Caco-2 (cell line): Measurements from ENCODE around the gene NAGLU. TPM values are rescaled to one million over a fixed set of nuclear protein-coding genes. Genes with fewer than 3 reads are reported as not detected.
"Not testable (repeated sequence)": the region's sequence is repeated elsewhere in the genome, so short reads cannot be mapped to it uniquely, and the experiment has no call there.

Experiments
- BruUV-seq: library from RNA; stranded (reverse); fragments of 400-500 nt; replicated peaks from 2 replicates; lab custom pipeline; 2021; lab: Mats Ljungman, UMichigan
- CTCF ChIA-PET: fragments of 300-600 bp; sonication (Branson Sonifier 250); formaldehyde crosslinking; loops from one replicate; lab custom pipeline; 2022; ENCODE audit warnings: antibody characterized with exemption; lab: Charles Lee
- POLR2A ChIA-PET: fragments of 300-600 bp; sonication (Branson Sonifier 250); formaldehyde crosslinking; loops from one replicate; lab custom pipeline; 2022; ENCODE audit warnings: antibody characterized with exemption; lab: Charles Lee
- DNase-seq, 2 experiments: peaks; one replicate each; pipeline versions ENCODE4 v3.0.0 to v3.0.0-alpha.2; 2020 to 2022
- H3K27me3 ChIP-seq: replicated peaks from 2 replicates; pipeline ENCODE4 v1.6.0; 2011; ENCODE audit warnings: low read length; ENCODE audit not compliant: control insufficient read depth, insufficient read depth
- H3K36me3 ChIP-seq: 2 replicates; pipeline ENCODE4 v1.5.1; 2011; ENCODE audit warnings: low read length; ENCODE audit not compliant: control insufficient read depth, insufficient read depth
- H3K4me1 ChIP-seq: fragments of 250-450 bp; sonication (Bioruptor Pico); 2 replicates; pipeline ENCODE4 v1.5.1; 2020; ENCODE audit warnings: mild to moderate bottlenecking
- H3K4me3 ChIP-seq: 2 replicates; pipeline ENCODE4 v1.5.1; 2011; ENCODE audit warnings: low read depth, mild to moderate bottlenecking, control low read depth, low read length
- H3K9me3 ChIP-seq: fragments of 250-450 bp; sonication (Bioruptor Pico); 2 replicates; pipeline ENCODE4 v1.5.1; 2020; ENCODE audit warnings: mild to moderate bottlenecking, moderate library complexity
- H3K27ac Mint-ChIP-seq: one replicate; pipeline ENCODE4 v1.8.0; 2022; ENCODE audit warnings: mixed read lengths; ENCODE audit not compliant: unreplicated experiment
- H3K27me3 Mint-ChIP-seq: one replicate; pipeline ENCODE4 v1.8.0; 2022; ENCODE audit warnings: mixed read lengths; ENCODE audit not compliant: insufficient read depth, unreplicated experiment
- H3K36me3 Mint-ChIP-seq: one replicate; pipeline ENCODE4 v1.8.0; 2022; ENCODE audit warnings: mild to moderate bottlenecking, mixed read lengths; ENCODE audit not compliant: insufficient read depth, unreplicated experiment
- H3K4me1 Mint-ChIP-seq: one replicate; pipeline ENCODE4 v1.8.0; 2022; ENCODE audit warnings: low read depth, mixed read lengths; ENCODE audit not compliant: unreplicated experiment
- H3K4me3 Mint-ChIP-seq: one replicate; pipeline ENCODE4 v1.8.0; 2022; ENCODE audit warnings: mild to moderate bottlenecking, moderate library complexity, mixed read lengths; ENCODE audit not compliant: unreplicated experiment
- H3K9me3 Mint-ChIP-seq: one replicate; pipeline ENCODE4 v1.8.0; 2022; ENCODE audit warnings: mixed read lengths; ENCODE audit not compliant: unreplicated experiment
- intact Hi-C: fragments of 100-400 bp; cut with micrococcal nuclease; formaldehyde crosslinking; loops from one replicate; pipeline ENCODE4 v1.10.0; 2022; ENCODE audit not compliant: unreplicated experiment
- total RNA-seq: library from RNA; stranded (reverse); gene quantifications from 2 replicates; pipeline ENCODE4 v1.2.3, GENCODE V29; 2022
- TF ChIP-seq, protein P1 (sequence below), 2 experiments: fragments of 200-600 bp in 1 of 2; IDR thresholded peaks; 1 replicate in 1 of 2; 2 replicates in 1 of 2; pipeline versions ENCODE4 v1.5.1 to v1.8.0; 2011 to 2022; ENCODE audit warnings: antibody characterized with exemption in 1 of 2, control low read depth in 1 of 2, inconsistent platforms in 1 of 2, low read depth in 1 of 2, low read length in 1 of 2, mild to moderate bottlenecking in 1 of 2, moderate library complexity in 1 of 2; ENCODE audit not compliant: insufficient read depth in 1 of 2, severe bottlenecking in 1 of 2, unreplicated experiment in 1 of 2

The NAGLU gene
- total RNA-seq, 1 experiment from 2014 or later: 28.7 TPM

DNA sequence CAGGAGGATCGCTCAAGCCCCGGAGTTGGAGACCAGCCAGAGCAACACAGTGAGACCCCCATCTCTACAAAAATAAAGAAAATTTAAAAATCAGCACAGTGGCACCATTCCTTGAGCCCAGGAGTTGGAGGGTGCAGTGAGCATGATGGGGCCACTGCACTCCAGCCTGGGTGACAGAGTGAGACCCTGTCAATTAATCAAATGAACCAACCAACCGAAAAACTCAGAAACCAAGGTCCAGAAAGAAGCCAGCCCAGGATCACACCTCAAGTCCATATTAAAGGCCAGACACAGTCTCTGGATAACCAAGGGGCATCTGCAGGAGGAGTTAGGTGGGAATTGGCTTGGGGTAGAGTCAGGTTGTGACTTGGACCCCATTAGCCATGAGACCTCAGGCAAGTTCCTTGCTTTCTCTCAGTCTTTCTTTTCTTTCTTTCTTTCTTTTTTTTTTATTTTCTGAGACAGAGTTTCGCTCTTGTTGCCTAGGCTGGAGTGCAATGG lies 19.1 kb downstream of the NAGLU start:
- no peak for DNase-seq
- intact Hi-C loops: no loop called here
- Histone ChIP-seq H3K36me3 (no peaks in the 10 kb centered on the region), H3K4me3 (peak overlapping the region; percentile 88), H3K4me1 (peaks cover 8% of the 10 kb centered on the region; the same call in 1 of the 2 replicates), H3K27me3 (no peaks in the 10 kb centered on the region), H3K9me3 (no peaks in the 10 kb centered on the region)
- TF ChIP-seq, protein P1, sequence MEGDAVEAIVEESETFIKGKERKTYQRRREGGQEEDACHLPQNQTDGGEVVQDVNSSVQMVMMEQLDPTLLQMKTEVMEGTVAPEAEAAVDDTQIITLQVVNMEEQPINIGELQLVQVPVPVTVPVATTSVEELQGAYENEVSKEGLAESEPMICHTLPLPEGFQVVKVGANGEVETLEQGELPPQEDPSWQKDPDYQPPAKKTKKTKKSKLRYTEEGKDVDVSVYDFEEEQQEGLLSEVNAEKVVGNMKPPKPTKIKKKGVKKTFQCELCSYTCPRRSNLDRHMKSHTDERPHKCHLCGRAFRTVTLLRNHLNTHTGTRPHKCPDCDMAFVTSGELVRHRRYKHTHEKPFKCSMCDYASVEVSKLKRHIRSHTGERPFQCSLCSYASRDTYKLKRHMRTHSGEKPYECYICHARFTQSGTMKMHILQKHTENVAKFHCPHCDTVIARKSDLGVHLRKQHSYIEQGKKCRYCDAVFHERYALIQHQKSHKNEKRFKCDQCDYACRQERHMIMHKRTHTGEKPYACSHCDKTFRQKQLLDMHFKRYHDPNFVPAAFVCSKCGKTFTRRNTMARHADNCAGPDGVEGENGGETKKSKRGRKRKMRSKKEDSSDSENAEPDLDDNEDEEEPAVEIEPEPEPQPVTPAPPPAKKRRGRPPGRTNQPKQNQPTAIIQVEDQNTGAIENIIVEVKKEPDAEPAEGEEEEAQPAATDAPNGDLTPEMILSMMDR (IDR thresholded peaks at IDR 0.05; ENCODE audit: insufficient read depth in 1 of 2, low read depth in 1 of 2, low read length in 1 of 2, severe bottlenecking in 1 of 2, unreplicated experiment in 1 of 2): no peak
- peak overlapping the region; percentile 97 for H3K4me3 Mint-ChIP-seq
- POLR2A ChIA-PET: interaction anchor here (0.6 to 1.5 kb wide), 8 partner anchors 10 to 571 kb away, joined by 3 to 23 read pairs (median 4); partner anchors contain the start of genes MLX, NAGLU and STAT3
- CTCF ChIA-PET: interaction anchor here (1.3 to 1.9 kb wide), 5 partner anchors 12 to 28 kb away, joined by 3 to 12 read pairs (median 6); partner anchors contain the start of genes NAGLU and PSMC3IP
- peak overlapping the region; percentile 94 for H3K27ac Mint-ChIP-seq
- H3K9me3 Mint-ChIP-seq: no peaks in the 10 kb centered on the region
- no peaks in the 10 kb centered on the region for H3K27me3 Mint-ChIP-seq
- peaks cover 23% of the 10 kb centered on the region for H3K36me3 Mint-ChIP-seq
- TSS peak; percentile 83 for BruUV-seq
- H3K4me1 Mint-ChIP-seq: peaks cover 12% of the 10 kb centered on the region

DNA sequence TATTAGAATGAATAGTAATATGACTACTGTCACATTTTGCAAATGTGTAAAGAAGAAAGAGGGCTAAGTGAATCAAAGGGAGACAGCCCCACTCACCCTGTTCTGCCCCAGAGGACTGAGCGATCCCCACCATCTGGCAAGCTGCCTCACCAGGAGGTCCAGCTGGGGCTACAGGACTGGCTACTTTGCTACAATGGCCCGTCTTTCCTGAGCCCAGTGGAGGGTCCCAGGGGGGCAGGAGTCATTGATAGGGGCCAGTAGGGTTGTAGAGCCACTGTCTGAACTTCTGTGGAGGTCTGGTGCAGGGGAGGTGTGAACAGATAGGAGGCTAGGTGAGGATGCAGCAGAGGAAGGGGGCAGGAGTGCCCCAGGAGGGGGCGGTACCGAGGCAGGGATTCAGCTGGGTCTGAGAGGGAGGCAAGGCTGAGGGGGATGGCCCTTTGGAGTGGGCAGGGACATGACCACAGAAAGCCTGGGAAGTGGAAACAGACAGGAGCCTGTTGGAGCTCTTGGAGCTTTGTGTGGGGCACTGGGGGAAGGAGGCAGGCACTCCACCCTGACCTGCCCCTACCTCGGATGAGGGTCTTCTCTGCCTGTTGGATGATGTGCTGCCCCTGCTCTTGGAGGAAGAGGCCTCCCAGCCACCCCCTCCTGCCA lies 20.0 kb downstream of the NAGLU start:
- H3K36me3 ChIP-seq, H3K9me3 Mint-ChIP-seq, H3K9me3 ChIP-seq, H3K4me1 ChIP-seq, CTCF ChIA-PET, H3K4me3 ChIP-seq, BruUV-seq, H3K27ac Mint-ChIP-seq, intact Hi-C loops, POLR2A ChIA-PET, H3K27me3 Mint-ChIP-seq, H3K27me3 ChIP-seq: not testable (repeated sequence)
- DNase-seq: peak in 1 of 2 experiments; percentile 46
- Mint-ChIP-seq H3K4me1 (peaks cover 12% of the 10 kb centered on the region), H3K36me3 (peaks cover 28% of the 10 kb centered on the region), H3K4me3 (peak overlapping the region; percentile 23)

DNA sequence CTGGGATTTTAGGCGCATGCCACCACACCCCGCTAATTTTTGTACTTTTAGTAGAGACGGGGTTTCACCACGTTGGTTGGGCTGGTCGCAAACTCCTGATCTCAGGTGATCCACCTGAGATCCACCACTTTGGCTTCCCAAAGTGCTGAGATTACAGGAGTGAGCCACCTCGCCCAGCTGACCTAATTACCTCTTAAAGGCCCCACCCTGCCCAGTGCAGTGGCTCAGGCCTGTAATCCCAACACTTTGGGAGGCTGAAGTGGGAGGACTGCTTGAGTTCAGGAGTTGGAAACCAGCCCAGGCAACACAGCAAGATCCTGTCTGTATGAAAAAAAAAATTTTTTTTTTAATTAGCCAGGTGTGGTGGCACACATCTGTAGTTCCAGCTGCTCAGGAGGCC lies 23.0 kb downstream of the NAGLU start:
- no peaks in the 10 kb centered on the region for H3K27me3 Mint-ChIP-seq
- TF ChIP-seq, protein P1 (IDR thresholded peaks at IDR 0.05; ENCODE audit: insufficient read depth in 1 of 2, low read depth in 1 of 2, low read length in 1 of 2, severe bottlenecking in 1 of 2, unreplicated experiment in 1 of 2): no peak
- H3K36me3 ChIP-seq: no peaks in the 10 kb centered on the region
- H3K9me3 Mint-ChIP-seq: no peaks in the 10 kb centered on the region
- peaks cover 13% of the 10 kb centered on the region for H3K4me1 Mint-ChIP-seq
- peaks cover 43% of the 10 kb centered on the region for H3K36me3 Mint-ChIP-seq
- no peak overlapping the region for H3K4me3 Mint-ChIP-seq
- no peaks in the 10 kb centered on the region for H3K9me3 ChIP-seq
- POLR2A ChIA-PET: no interaction called here
- no peaks in the 10 kb centered on the region for H3K27me3 ChIP-seq
- intact Hi-C loops: no loop called here
- no peak overlapping the region for H3K4me3 ChIP-seq
- H3K4me1 ChIP-seq: peaks cover 9% of the 10 kb centered on the region
- no TSS peak for BruUV-seq
- no peak for DNase-seq
- no peak overlapping the region for H3K27ac Mint-ChIP-seq
- CTCF ChIA-PET: no interaction called here
